Peyer's patch (tissue), 4 donors: ENCODE measurements around the gene RABIF.

Source experiments
- CTCF ChIP-seq, 6 experiments: fragments of 450-650 bp in 4 of 6; fragments of 200-600 bp in 2 of 6; sonication (generic) in 1 of 6; IDR thresholded peaks; one replicate each; pipeline ENCODE4 v1.5.1; 2017 to 2019; ENCODE audit warnings: antibody characterized with exemption in 6 of 6, mild to moderate bottlenecking in 3 of 6, moderate library complexity in 1 of 6
- POLR2A ChIP-seq, 2 donors: fragments of 450-650 bp; IDR thresholded peaks; one replicate each; pipeline ENCODE4 v1.5.1; 2017; ENCODE audit warnings: antibody characterized with exemption in 2 of 2, mild to moderate bottlenecking in 2 of 2, moderate library complexity in 2 of 2

DNA sequence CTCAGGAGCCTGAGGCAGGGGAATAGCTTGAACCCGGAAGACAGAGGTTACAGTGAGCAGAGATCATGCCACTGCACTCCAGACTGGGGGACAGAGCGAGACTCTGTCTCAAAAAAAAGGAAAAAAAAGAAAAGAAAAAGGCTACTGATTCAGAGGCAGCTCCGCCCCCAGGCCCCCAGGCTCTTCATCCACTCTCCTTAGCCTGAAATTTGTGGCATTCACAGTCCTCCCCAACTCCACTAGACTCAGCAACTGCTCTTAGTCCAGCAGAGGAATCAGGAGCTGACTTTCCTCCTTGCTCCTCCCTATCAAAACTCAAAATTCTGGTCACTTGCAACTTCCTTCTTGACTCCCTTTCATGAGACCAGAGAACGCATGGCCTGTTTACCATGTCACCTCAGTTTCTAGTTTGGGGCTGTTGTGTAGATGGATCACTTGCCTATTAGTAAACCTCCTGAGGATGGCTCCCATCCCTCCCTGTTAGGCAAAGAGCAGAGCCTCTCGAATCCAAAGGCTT is 51.1 kb downstream of the RABIF start:
- no peak for TF ChIP-seq CTCF (IDR thresholded peaks at IDR 0.05)
- no peak for TF ChIP-seq POLR2A (IDR thresholded peaks at IDR 0.05)
